Liver (tissue), 4 donors: ENCODE results near the gene TNNI3K. TPM values are rescaled to one million over a fixed set of nuclear protein-coding genes. Genes with fewer than 3 reads are reported as not detected.

Experiments
- polyA plus RNA-seq, 2 donors: library from polyadenylated mRNA; stranded (reverse) in 1 of 2; unstranded in 1 of 2; fragments of 200-250 nt in 1 of 2; fragments of >200 nt in 1 of 2; fragmentation: Nextera tagmentation in 1 of 2; extraction: Ambion mirVana in 1 of 2; gene quantifications; one replicate each; pipeline versions ENCODE4 v1.2.1 to v1.2.3, GENCODE V29; 2013 to 2015
- total RNA-seq, 2 donors: library from RNA; depleted of rRNA; stranded (reverse); fragments of >200 nt; gene quantifications; one replicate each; pipeline ENCODE4 v1.2.3, GENCODE V29; 2014
- donor health status: healthy.
- donor health status: healthy.
- donor health status: healthy.

Gene TNNI3K
- total and polyA plus RNA-seq, 4 donors, result 0.09 to 0.10 TPM; not detected in 2

Other genes with a start within 250 kb of the TNNI3K start
- 1 to 10 TPM; 1.3 to 1.6 TPM for gene LRRIQ3, start 37.2 kb upstream of the TNNI3K start, total RNA-seq
- under 1 TPM; 0.37 to 0.69 TPM for gene LRRIQ3, start 37.2 kb upstream of the TNNI3K start, polyA plus RNA-seq
- 10 to 100 TPM; 13.7 to 19.2 TPM for gene FPGT, start 37.1 kb upstream of the TNNI3K start, total RNA-seq
- gene FPGT, start 37.1 kb upstream of the TNNI3K start, polyA plus RNA-seq, result 1 to 10 TPM; 5.2 to 6.4 TPM